Thyroid gland (tissue), 4 donors: ENCODE data around the gene RNF20. TPM values are rescaled to one million over a fixed set of nuclear protein-coding genes. Genes with fewer than 3 reads are reported as not detected.

Experiments used
- DNase-seq, 2 donors: peaks; one replicate each; pipeline ENCODE4 v3.0.0-alpha.2; 2019
- H3K27ac ChIP-seq, 3 donors: fragments of 200-600 bp; sonication (generic); 1 replicate in 2 of 3; 2 replicates in 1 of 3; pipeline ENCODE4 v1.5.1; 2016 to 2019; ENCODE audit warnings: mild to moderate bottlenecking in 1 of 3, moderate library complexity in 1 of 3
- H3K27me3 ChIP-seq: fragments of 200-600 bp; sonication (generic); one replicate; pipeline ENCODE4 v1.5.1; 2019
- H3K36me3 ChIP-seq, 2 donors: fragments of 200-600 bp; sonication (generic); one replicate each; pipeline ENCODE4 v1.5.1; 2016 to 2019
- H3K4me1 ChIP-seq, 2 donors: fragments of 200-600 bp; sonication (generic); one replicate each; pipeline ENCODE4 v1.5.1; 2017 to 2019
- H3K4me3 ChIP-seq, 3 donors: fragments of 200-600 bp; sonication (generic); replicated peaks in 1 of 3; 1 replicate in 2 of 3; 2 replicates in 1 of 3; pipeline ENCODE4 v1.5.1; 2016; ENCODE audit warnings: mild to moderate bottlenecking in 1 of 3
- H3K9me3 ChIP-seq: fragments of 200-600 bp; sonication (generic); one replicate; pipeline ENCODE4 v1.5.1; 2017
- CTCF ChIP-seq, 6 experiments: fragments of 200-600 bp in 3 of 6; fragments of 450-650 bp in 3 of 6; sonication (generic) in 3 of 6; IDR thresholded peaks; one replicate each; pipeline ENCODE4 v1.5.1; 2016 to 2019; ENCODE audit warnings: antibody characterized with exemption in 6 of 6, mild to moderate bottlenecking in 2 of 6, inconsistent platforms in 1 of 6, moderate library complexity in 1 of 6
- POLR2A ChIP-seq, 2 donors: fragments of 450-650 bp; IDR thresholded peaks; one replicate each; pipeline ENCODE4 v1.6.1; 2017; ENCODE audit warnings: antibody characterized with exemption in 2 of 2, mild to moderate bottlenecking in 2 of 2, moderate library complexity in 1 of 2
- WGBS, 2 donors: methylation state at CpG; one replicate each; pipeline ENCODE4 v1.1.5; 2017; 5-methylcytosine and 5-hydroxymethylcytosine counted together
- intact Hi-C: fragments of 100-400 bp; cut with DNase I; formaldehyde crosslinking; loops from one replicate; pipeline ENCODE4 v1.15.1; 2023
- total RNA-seq, 4 donors: library from RNA; depleted of rRNA; stranded (reverse); fragments of >200 nt; gene quantifications; one replicate each; pipeline ENCODE4 v1.2.3, GENCODE V29; 2016

RNF20 gene, protein sequence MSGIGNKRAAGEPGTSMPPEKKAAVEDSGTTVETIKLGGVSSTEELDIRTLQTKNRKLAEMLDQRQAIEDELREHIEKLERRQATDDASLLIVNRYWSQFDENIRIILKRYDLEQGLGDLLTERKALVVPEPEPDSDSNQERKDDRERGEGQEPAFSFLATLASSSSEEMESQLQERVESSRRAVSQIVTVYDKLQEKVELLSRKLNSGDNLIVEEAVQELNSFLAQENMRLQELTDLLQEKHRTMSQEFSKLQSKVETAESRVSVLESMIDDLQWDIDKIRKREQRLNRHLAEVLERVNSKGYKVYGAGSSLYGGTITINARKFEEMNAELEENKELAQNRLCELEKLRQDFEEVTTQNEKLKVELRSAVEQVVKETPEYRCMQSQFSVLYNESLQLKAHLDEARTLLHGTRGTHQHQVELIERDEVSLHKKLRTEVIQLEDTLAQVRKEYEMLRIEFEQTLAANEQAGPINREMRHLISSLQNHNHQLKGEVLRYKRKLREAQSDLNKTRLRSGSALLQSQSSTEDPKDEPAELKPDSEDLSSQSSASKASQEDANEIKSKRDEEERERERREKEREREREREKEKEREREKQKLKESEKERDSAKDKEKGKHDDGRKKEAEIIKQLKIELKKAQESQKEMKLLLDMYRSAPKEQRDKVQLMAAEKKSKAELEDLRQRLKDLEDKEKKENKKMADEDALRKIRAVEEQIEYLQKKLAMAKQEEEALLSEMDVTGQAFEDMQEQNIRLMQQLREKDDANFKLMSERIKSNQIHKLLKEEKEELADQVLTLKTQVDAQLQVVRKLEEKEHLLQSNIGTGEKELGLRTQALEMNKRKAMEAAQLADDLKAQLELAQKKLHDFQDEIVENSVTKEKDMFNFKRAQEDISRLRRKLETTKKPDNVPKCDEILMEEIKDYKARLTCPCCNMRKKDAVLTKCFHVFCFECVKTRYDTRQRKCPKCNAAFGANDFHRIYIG
- total RNA-seq, result 10 to 100 TPM; 26.1 to 31.5 (median 26.7) TPM

- 1 to 2% methylated on average over 33 to 45 of the region's 45 CpGs for WGBS, 2 donors
- peaks cover 7 to 9% of the 10 kb centered on the region in 2 donors for H3K36me3 ChIP-seq
- H3K27ac ChIP-seq, result peak within 1 kb of the TSS; percentile 91 to 98 (median 91)
- DNase-seq, result peak; percentile 100
- peak in 1 of 2 donors; percentile 60 for TF ChIP-seq POLR2A (IDR thresholded peaks at IDR 0.05)
- no peak for TF ChIP-seq CTCF (IDR thresholded peaks at IDR 0.05)
- no peaks in the 10 kb centered on the region for H3K9me3 ChIP-seq
- intact Hi-C loops, result loop anchor here (2.0 kb wide), 1 partner anchor 133 kb away; no protein-coding TSS in a partner anchor
- H3K4me1 ChIP-seq, result peaks cover 0 to 13% of the 10 kb centered on the region in 2 donors
- H3K4me3 ChIP-seq, result peak within 1 kb of the TSS; percentile 61 to 84 (median 75)
- H3K27me3 ChIP-seq, result no peaks in the 10 kb centered on the region
These were observed at the start of gene RNF20 for GRCh38 chr9:101533334-101534204. RNF20 (plus strand) TSS chr9:101533853; CDS start chr9:101535424, 1,571 bp downstream.

DNA sequence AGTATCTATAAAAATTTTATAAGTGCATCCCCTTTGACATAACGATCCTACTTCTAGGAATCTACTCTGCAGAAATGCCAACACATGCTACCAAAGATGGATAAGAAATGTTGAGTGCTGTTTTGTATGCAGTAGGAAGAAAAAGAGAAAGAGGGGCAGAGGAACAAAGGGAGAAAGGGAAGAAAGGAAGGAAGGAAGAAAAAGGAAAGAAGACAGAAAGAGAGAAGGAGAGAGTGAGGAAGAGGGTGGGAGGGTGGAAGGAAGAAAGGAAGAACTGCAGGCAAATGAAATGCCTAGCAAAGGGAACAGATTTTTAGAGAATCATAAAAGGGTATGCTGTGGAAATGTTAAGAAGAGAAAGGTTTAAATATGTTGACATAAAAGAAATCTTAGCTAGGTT is 49.6 kb upstream of the RNF20 start:
- Histone ChIP-seq H3K4me3 (no peak overlapping the region), H3K4me1 (peaks cover 17 to 19% of the 10 kb centered on the region in 2 donors), H3K27me3 (no peaks in the 10 kb centered on the region), H3K9me3 (no peaks in the 10 kb centered on the region), H3K27ac (no peak overlapping the region), H3K36me3 (no peaks in the 10 kb centered on the region)
- no peak for TF ChIP-seq POLR2A (IDR thresholded peaks at IDR 0.05)
- TF ChIP-seq CTCF (IDR thresholded peaks at IDR 0.05), result no peak
- WGBS, 2 donors, result 83 to 94% methylated on average over 1 of the region's 1 CpG
- no peak for DNase-seq
- intact Hi-C loops, result no loop called here

DNA sequence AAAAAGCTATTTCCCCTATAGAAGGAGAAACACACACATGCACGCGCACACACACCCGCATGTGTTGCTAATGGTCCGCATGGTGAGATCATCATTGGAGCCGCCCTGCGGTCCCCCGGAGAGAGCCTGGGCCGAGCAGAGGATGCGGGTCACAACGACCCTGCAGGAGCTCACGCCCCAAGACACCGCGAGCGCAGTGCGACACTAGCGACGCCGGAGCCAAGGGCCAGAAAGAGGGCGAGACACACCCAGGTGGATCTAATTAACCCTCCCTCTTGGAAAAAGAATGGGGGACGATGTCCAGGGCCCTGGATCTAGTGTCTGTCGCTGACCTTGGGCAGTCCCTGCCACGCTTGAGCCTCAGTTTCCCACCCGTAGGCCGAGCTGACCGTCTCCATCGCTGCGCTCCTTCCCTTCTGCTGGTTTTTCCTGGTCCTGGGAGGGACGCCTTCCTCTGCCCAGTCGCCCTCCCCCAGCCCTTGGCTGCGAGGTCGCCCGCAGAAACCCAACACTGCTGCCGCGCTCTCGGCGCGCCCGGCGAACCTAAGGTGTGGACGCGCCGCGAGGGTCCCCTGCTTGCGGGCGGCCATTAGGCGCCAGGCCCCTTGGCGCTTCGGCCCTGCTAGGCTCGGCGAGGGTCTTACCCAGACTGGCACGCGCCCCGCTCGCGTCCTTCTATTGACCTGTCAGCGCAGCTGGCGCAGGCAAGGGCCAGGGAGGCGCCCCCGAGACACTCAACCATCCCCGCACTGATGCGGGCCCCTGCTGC is 47.5 kb upstream of the RNF20 start:
- intact Hi-C loops, result no loop called here
- DNase-seq, result peak; percentile 4 to 12
- TF ChIP-seq POLR2A (IDR thresholded peaks at IDR 0.05), result no peak
- no peak for TF ChIP-seq CTCF (IDR thresholded peaks at IDR 0.05)

More for the DNA sequence above, 47.5 kb upstream of the RNF20 start:
- peak overlapping the region; percentile 78 to 86 (median 81) for H3K27ac ChIP-seq
- no peaks in the 10 kb centered on the region for H3K27me3 ChIP-seq
- no peaks in the 10 kb centered on the region for H3K9me3 ChIP-seq
- peak overlapping the region in 2 of 3 donors; percentile 39 to 54 for H3K4me3 ChIP-seq
- 3 to 6% methylated on average over 18 to 37 of the region's 61 CpGs for WGBS, 2 donors
- peaks cover 2 to 5% of the 10 kb centered on the region in 2 donors for H3K4me1 ChIP-seq
- H3K36me3 ChIP-seq, result no peaks in the 10 kb centered on the region
